HG02970 (cell line): Measurements from ENCODE around the gene TDRD10.
"Not testable (repeated sequence)": the region's sequence is repeated elsewhere in the genome, so short reads cannot be mapped to it uniquely, and the experiment has no call there.

Experiments used
- ATAC-seq: cut with Tn5 transposase; IDR thresholded peaks from one replicate; pipeline ENCODE4 v1.9.1; 2021; ENCODE audit warnings: mild to moderate bottlenecking, moderate library complexity, moderate number of reproducible peaks; ENCODE audit not compliant: unreplicated experiment, low FRiP score

Gene TDRD10

DNA sequence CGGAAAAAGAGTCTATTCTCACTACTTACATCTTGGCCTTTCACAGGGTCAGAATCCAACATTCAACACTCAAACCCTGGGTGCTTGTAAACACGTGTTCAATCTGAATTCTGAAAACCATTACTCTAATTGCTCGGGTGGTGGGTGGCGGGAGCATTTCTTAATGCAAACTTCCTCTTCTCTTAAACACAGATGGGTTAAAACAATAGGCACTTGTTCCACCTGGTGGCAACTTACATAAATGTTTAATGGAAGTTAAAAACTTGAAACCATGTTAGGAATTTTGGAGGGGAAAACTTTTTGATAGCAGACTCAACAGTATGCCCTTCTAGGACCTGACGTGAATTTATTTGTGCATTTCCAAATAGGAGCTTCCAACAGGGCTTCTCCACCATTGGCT, 23.4 kb upstream of the TDRD10 start:
- no peak for ATAC-seq

GRCh38 chr1:154479764-154480421, 22.1 kb upstream of the TDRD10 start:
- peak; percentile 56 for ATAC-seq

DNA sequence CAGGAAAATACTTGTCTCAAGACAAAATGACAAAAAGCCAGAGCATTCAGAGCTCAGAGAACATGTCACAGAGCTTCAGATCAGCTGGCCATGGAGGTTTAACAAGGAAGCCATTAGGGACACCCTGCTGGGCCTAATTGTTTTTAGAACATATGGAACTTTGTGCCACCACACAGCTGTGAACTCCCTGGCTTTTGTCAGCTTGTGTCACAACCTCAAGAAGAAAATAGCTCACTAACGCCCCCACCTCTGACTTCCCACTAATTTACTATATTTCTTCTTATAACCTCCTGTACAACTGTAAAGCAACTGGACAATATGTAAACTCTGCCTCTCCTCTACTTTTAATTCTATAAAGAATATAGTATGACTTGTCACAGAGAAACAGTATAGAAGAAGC, 21.0 kb upstream of the TDRD10 start:
- no peak for ATAC-seq

DNA sequence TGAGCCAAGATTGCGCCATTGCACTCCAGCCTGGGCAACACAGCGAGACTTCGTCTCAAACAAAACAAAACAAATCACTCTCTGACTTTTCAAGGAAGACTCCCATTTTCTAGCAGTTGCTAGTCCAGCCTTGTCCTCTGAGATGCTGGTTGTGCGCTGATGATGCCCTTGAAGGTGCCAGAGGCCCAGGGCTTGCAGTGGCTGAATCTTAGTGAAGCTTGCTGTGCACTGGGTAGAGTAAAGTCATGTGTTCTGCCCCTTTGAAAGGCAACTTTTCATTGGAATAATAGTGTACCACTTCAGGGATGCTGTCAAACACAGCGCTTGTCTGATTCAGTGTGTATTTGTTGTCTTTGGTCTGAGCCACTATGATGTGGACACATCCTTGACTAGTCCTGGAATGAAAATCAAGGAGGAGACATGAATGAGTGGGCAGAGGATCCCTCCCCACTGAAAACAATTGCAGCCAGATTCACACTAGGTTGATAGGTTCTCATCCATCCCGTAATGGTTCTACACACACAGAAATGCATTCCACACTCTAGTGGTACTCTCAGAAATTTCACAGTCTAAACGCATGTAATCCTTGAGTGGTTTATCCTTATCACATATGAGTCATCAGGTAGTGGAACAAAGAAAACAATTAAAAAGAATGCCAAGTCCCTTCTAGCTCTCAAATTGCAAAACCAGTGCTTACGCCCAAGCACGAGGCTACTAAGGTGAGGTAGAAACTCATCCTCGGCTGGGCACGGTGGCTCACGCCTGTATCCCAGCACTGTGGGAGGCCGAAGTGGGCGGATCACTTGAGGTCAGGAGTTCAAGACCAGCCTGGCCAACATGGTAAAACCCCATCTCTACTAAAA, 17.8 kb upstream of the TDRD10 start:
- ATAC-seq, result no peak

DNA sequence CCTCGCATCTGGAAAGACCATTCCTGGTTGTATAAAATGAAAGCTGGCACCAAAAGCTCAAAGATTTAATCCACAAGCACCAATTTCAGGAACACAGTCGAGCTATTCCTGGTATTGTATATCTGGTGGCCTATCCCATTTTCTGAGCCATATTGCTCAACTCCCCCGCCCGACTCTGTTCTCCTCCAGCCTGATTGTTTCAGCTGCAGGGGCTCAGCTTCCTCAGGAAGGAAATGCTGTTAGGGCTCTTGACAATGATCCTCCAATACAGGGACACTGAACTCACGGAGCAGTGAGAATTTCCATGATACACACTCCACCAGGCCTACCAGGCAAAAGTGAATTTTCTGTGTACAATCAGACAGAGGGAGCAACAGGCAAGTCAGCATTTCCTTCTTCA, 16.9 kb upstream of the TDRD10 start:
- ATAC-seq, result no peak

DNA sequence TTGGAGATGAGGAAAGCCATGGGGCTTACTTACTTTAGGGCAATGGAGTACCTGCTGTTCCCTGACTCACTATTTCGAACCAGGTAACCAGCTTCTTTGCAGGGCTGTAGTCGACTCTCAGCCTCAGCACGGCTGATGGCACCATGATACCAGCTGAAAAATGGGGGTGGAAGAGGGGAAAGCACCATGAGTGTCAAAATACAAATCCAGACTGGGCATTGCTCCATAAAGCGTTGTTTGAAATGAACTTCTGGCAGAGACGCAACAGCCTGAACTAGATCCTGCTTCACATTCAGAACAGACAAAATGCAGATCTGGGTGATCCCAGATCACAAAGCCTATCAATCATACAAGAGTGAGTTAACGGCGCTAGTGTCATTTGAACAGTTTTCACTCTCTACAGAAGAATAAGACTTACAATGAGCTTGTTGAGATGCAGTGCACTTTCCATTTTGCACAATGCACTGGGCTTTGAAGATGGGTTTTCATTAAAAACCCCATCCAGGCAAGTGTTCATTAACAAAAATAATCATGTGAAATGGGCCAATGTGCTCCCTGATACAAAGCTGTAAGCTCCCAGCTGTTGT, 16.0 kb upstream of the TDRD10 start:
- ATAC-seq, result no peak

DNA sequence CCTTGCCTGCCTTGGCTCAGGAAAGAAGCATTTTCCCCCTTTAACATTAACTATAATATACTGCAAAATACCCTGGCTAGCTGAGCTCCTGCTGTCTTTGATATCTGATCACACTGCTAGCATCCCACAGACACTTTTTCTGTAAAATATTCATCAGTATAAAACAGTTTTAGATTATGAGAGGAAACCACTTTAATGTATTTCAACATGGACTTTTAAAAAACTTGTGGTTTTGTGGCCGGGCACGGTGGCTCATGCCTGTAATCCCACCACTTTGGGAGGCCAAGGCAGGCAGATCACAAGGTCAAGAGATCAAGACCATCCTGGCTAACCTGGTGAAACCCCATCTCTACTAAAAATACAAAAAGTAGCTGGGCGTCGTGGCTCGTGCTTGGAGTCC, 15.3 kb upstream of the TDRD10 start:
- ATAC-seq, result not testable (repeated sequence)

DNA sequence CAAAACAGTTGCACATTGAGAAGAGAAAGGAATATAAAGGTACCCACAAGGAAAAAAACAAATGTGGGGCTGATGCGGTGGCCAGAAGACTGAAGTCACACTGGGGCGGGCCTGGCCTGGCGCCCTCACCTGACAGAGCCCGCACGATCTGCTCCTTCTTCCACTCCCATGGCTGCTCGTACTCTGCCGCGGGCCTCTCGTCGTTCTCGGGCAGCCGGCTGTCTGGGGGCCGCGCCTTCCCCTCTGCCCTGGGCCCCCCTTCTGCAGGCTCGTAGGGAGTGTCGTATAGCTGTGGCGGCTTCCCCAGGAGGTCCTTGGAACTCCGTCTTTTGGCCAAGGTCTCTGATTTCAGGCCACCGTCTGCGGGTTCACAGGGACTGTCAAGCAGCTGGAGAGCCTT, 13.1 kb upstream of the TDRD10 start:
- no peak for ATAC-seq

DNA sequence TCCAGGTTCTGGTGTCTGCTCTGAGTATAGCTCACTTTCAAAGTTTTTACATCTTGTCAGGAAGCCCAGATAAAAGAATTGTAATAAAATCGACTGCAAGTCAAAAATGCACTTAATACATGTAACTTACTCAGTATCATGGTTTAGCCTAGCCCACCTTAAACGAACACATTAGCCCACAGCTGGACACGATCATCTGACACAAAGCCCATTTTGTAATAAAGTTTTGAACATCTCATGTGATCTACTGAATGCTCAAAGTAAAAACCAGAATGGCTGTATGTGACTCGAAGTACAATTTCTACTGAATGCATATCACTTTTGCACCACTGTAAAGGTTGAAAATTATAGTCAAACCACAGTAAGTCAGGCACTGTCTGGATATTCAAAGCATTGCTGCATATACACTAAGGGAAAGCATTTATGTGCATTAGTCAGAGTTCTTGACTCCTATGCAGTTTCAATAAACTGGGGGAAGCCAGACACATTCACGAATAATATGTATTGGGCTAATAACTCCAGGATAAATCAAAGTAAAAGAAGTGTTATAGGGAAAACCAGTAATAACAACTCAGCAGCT, 12.2 kb upstream of the TDRD10 start:
- no peak for ATAC-seq

DNA sequence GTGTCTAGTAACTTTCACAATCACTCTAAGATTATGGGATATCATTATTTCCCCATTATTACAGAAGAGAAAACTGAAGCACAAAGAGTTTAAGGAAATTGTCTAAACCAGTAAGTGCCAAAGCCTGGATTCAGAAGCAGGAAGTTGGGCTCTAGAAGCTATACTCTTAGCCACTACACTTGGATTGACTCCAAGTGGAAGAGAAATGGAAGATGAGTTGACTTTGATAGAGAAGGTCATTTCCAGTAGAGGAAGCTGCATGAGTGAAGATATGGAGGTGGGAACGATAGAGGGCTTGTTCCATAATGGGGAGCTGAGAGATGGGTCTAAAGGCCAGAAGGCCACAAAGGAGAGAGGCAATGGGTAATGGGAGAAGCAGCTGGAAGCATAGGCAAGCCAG, 11.7 kb upstream of the TDRD10 start:
- no peak for ATAC-seq

- no peak for ATAC-seq
Observed at GRCh38 chr1:154492115-154492514, 9.9 kb upstream of the TDRD10 start.

DNA sequence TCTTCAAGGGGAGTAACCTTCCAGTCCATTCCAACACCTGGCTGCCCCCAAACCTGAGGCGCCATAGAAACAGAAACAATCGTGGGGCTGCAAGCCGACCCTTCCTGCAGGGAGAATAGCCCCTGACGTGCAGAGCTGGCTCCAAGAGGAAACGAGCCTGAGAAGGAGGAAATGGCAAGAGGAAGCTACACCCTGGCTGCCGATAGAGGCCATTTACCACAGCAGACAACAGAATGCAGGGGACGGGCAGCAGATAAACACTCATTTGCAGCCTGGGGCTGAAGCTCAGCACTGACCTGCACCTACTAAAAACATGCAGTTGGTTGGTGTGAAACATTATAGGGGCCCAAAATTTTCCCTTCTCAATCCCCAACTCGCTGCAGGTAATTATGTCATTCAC, 8.7 kb upstream of the TDRD10 start:
- ATAC-seq, result no peak

GRCh38 chr1:154495496-154496273, 6.3 kb upstream of the TDRD10 start:
- ATAC-seq, result no peak

DNA sequence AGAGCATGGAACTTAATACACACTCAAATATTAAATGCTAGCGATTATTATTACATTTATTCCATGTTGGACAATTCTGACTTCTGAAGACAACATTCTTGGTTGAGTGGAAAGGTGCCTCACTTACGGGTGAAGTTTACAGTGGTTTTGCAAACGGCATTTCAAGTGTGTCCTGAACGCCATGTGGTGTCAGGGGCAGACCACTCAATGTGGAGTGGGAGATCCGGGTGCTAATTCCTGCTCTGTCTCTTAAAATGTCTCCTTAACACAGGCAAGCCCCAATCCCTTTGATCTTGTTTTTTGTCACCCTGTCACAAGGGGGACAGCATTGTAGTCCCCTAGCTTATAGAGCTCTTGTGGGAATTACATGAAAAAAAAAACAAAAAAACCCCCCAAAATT, 5.6 kb upstream of the TDRD10 start:
- no peak for ATAC-seq

DNA sequence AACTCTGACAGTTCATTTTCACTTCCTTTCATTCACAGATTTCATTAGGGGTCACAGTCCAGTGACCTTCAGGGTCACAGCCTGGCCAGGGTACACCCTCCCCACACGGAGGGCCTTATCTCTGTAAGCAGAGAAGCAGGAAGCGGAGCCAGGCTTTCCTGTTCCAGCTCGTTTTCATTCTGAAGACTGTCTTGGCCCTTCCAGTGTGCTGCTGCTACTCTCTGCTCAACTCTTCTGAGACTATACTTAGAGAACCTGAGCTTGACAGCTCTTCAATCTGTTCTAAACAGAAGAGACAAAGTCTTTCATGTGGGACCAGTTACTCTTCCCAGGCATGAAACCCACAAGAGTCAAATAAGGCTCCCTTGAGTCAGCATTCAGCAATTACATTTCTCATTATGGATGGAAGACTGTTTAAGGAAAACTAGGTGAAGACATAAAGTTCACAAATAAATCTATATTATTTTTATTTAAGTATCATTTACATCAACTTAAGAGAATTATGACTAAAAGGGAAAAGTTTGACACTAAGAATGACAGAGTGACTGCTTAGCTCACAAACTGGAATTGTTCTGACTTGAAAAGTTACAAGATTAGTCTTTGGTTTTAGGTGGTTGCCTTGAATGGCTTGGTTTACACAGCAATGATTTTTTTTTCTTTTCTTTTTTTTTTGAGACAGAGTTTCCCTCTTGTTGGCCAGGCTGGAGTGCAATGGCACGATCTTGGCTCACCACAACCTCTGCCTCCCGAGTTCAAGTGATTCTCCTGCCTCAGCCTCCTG, 4.8 kb upstream of the TDRD10 start:
- ATAC-seq, result no peak

GRCh38 chr1:154499446-154499845, 2.6 kb upstream of the TDRD10 start:
- ATAC-seq, result no peak

DNA sequence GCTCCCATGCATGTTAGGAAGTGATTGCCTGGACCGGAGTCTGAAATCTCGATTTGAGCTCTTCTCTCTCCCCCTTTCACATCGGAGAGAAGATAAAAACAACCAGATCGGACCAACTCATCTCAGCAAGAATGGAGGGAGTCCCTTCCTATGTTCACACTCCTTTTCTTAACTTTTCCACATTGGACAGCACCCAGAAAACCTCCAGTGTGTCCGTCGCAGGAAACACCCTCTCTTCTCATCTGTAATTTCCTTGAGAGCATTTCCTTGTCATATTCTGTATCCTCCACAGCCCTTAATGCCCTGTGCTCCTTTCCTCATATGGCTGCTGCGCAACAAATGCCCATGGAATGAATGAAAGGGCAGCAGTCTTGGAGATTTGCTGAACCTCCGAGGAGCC, 1.5 kb upstream of the TDRD10 start:
- ATAC-seq, result no peak

- ATAC-seq, result no peak
Observed at GRCh38 chr1:154501423-154502065, 475 bp upstream of the TDRD10 start.

GRCh38 chr1:154502744-154503115, 711 bp downstream of the TDRD10 start:
- no peak for ATAC-seq
